GM23248 (cell line): ENCODE measurements around the gene TOMM22.

Source experiments
- EZH2 ChIP-seq: fragments of 200-600 bp; sonication (generic); IDR thresholded peaks from 2 replicates; pipeline ENCODE4 v1.6.1; 2018; ENCODE audit warnings: antibody characterized with exemption, mild to moderate bottlenecking; ENCODE audit not compliant: insufficient read depth, poor library complexity, severe bottlenecking
- EZH2phosphoT487 ChIP-seq: fragments of 200-600 bp; sonication (generic); IDR thresholded peaks from 2 replicates; pipeline ENCODE4 v1.6.1; 2018; ENCODE audit warnings: antibody characterized with exemption, moderate library complexity, mild to moderate bottlenecking, low read depth; ENCODE audit not compliant: insufficient read depth

GRCh38 chr22:38715852-38716251 lies 34.1 kb downstream of the TOMM22 start:
- TF ChIP-seq EZH2 (no peak), EZH2phosphoT487 (no peak)
